Activated B cell treated with CpG ODN at 0.5 μM for 24 hours (primary cell): Measurements from ENCODE around the gene SIRT4. TPM values are rescaled to one million over a fixed set of nuclear protein-coding genes. Genes with fewer than 3 reads are reported as not detected.
A peak's percentile ranks its signal among the peaks of the same experiment; 100 is the strongest.

ENCODE experiments used
- ATAC-seq: fragments of 200-7000 bp; cut with Tn5 transposase; one replicate; pipeline ENCODE4 v1.10.0; 2021; ENCODE audit warnings: low read depth, mild to moderate bottlenecking, moderate library complexity
- CTCF ChIA-PET: fragments of 350-600 bp; sonication (Branson Sonifier 250); formaldehyde crosslinking; loops from one replicate; lab custom pipeline; 2021; ENCODE audit warnings: antibody characterized with exemption; lab: Charles Lee
- POLR2A ChIA-PET: fragments of 350-600 bp; sonication (Branson Sonifier 250); formaldehyde crosslinking; loops from one replicate; lab custom pipeline; 2021; ENCODE audit warnings: antibody characterized with exemption; lab: Charles Lee
- DNase-seq: peaks from one replicate; pipeline ENCODE4 v3.0.0; 2022
- H3K27ac Mint-ChIP-seq: one replicate; pipeline ENCODE4 v1.8.0; 2020; ENCODE audit warnings: mixed read lengths
- H3K27me3 Mint-ChIP-seq: one replicate; pipeline ENCODE4 v1.8.0; 2021; ENCODE audit warnings: mixed read lengths
- H3K36me3 Mint-ChIP-seq: one replicate; pipeline ENCODE4 v1.8.0; 2021; ENCODE audit warnings: low read depth, mixed read lengths
- H3K4me1 Mint-ChIP-seq: one replicate; pipeline ENCODE4 v1.8.0; 2021; ENCODE audit warnings: mixed read lengths
- H3K4me3 Mint-ChIP-seq: one replicate; pipeline ENCODE4 v1.8.0; 2020; ENCODE audit warnings: mild to moderate bottlenecking, mixed read lengths
- H3K9me3 Mint-ChIP-seq: one replicate; pipeline ENCODE4 v1.8.0; 2020; ENCODE audit warnings: mixed read lengths
- intact Hi-C: fragments of 100-400 bp; cut with micrococcal nuclease; formaldehyde crosslinking; loops from one replicate; pipeline ENCODE4 v1.15.1; 2024
- total RNA-seq: library from RNA; stranded (reverse); gene quantifications from 2 replicates; pipeline ENCODE4 v1.2.3, GENCODE V29; 2022
- TF ChIP-seq, protein P1 (sequence below): fragments of 200-600 bp; IDR thresholded peaks from one replicate; pipeline ENCODE4 v1.8.0; 2022; ENCODE audit warnings: antibody characterized with exemption, mild to moderate bottlenecking

SIRT4 gene
- total RNA-seq, 1 donor from 2014 or later = 1.6 TPM

- Mint-ChIP-seq H3K4me3 (no peak overlapping the region), H3K9me3 (no peaks in the 10 kb centered on the region), H3K27me3 (peaks cover 9% of the 10 kb centered on the region), H3K4me1 (peaks cover 7% of the 10 kb centered on the region), H3K36me3 (no peaks in the 10 kb centered on the region), H3K27ac (no peak overlapping the region)
- CTCF ChIA-PET = interaction anchor here (0.6 kb wide), 1 partner anchor 97 kb away, joined by 3 read pairs; no protein-coding TSS in a partner anchor
- intact Hi-C loops = loop anchor here (2.0 kb wide), 1 partner anchor 107 kb away; no protein-coding TSS in a partner anchor
- TF ChIP-seq, protein P1, sequence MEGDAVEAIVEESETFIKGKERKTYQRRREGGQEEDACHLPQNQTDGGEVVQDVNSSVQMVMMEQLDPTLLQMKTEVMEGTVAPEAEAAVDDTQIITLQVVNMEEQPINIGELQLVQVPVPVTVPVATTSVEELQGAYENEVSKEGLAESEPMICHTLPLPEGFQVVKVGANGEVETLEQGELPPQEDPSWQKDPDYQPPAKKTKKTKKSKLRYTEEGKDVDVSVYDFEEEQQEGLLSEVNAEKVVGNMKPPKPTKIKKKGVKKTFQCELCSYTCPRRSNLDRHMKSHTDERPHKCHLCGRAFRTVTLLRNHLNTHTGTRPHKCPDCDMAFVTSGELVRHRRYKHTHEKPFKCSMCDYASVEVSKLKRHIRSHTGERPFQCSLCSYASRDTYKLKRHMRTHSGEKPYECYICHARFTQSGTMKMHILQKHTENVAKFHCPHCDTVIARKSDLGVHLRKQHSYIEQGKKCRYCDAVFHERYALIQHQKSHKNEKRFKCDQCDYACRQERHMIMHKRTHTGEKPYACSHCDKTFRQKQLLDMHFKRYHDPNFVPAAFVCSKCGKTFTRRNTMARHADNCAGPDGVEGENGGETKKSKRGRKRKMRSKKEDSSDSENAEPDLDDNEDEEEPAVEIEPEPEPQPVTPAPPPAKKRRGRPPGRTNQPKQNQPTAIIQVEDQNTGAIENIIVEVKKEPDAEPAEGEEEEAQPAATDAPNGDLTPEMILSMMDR = no peak
- DNase-seq (no peak), ATAC-seq (no peak)
- POLR2A ChIA-PET = no interaction called here
Observed at GRCh38 chr12:120323772-120324171, 21.7 kb downstream of the SIRT4 start.

GRCh38 chr12:120324841-120325417 lies 22.8 kb downstream of the SIRT4 start:
- TF ChIP-seq, protein P1 = no peak
- DNase-seq (no peak), ATAC-seq (no peak)
- intact Hi-C loops = loop anchor here (1.0 to 2.0 kb wide), 4 partner anchors 97 to 171 kb away; partner anchors contain the start of gene DYNLL1
- no peak overlapping the region for H3K27ac Mint-ChIP-seq
- no peaks in the 10 kb centered on the region for H3K9me3 Mint-ChIP-seq
- peak overlapping the region; percentile 83 for H3K4me3 Mint-ChIP-seq
- no peaks in the 10 kb centered on the region for H3K36me3 Mint-ChIP-seq
- H3K4me1 Mint-ChIP-seq = peaks cover 7% of the 10 kb centered on the region
- H3K27me3 Mint-ChIP-seq = peaks cover 9% of the 10 kb centered on the region
- ChIA-PET CTCF (interaction anchor here (1.3 kb wide), 1 partner anchor 97 kb away, joined by 4 read pairs; no protein-coding TSS in a partner anchor), POLR2A (no interaction called here)

DNA sequence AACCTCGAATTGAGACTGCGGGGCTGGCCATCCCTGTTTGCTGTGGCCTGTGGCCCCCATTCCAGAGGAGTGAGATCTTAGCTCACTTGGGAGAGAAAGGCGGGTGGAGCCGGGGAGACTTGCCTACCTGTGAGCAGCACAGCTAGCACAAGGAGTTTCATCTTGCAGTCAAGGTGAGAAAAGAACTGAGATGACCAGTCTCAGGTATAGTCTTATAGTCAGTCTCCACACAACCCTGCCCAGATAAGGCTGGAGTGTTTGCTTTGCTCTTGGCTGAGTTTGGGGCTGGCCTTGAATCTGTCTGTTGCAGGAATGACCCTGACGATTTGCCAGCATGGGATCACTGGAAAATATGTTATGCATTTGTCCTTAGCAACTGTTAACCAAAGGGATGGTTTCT lies 25.5 kb downstream of the SIRT4 start, which contains the start of gene PLA2G1B:
Gene PLA2G1B (minus strand): TSS at position 187 of the 400 bp plus-strand sequence. CDS start 26 bp downstream, at position 161.
- H3K27ac Mint-ChIP-seq = no peak within 1 kb of the TSS
- intact Hi-C loops = no loop called here
- TF ChIP-seq, protein P1 = no peak
- ATAC-seq = no peak
- no peak within 1 kb of the TSS for H3K4me3 Mint-ChIP-seq
- DNase-seq = no peak
- no peaks in the 10 kb centered on the region for H3K36me3 Mint-ChIP-seq
- ChIA-PET CTCF (no interaction called here), POLR2A (interaction anchor here (1.2 kb wide), 1 partner anchor 36 kb away, joined by 5 read pairs; the partner anchor contains the start of gene RNU4-2)
- no peaks in the 10 kb centered on the region for H3K9me3 Mint-ChIP-seq
- H3K27me3 Mint-ChIP-seq = peaks cover 10% of the 10 kb centered on the region
- H3K4me1 Mint-ChIP-seq = peaks cover 7% of the 10 kb centered on the region

DNA sequence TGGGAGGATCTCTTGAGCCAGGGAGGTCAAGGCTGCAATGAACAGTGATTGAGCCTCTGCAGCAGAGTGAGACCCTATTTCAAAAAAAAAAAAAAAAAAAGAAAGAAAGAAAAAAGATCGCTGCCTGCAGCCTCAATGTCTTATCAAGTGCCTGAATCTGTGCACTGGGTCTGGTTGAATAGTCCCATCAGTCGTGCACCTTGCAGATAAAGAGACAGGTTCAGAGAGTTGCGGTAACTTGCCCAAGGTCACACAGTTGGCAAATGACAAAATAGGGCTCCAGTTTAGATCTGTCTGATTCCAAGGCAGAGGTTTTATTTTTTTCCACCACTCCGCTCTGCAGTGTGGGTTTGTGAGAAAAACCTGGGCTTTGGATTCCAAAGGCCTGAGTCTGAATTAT lies 26.1 kb downstream of the SIRT4 start:
- CTCF ChIA-PET = no interaction called here
- TF ChIP-seq, protein P1 = no peak
- Mint-ChIP-seq H3K4me1 (peaks cover 7% of the 10 kb centered on the region), H3K27me3 (peaks cover 10% of the 10 kb centered on the region), H3K4me3 (no peak overlapping the region), H3K27ac (no peak overlapping the region), H3K36me3 (no peaks in the 10 kb centered on the region), H3K9me3 (no peaks in the 10 kb centered on the region)
- DNase-seq (no peak), ATAC-seq (no peak)
- intact Hi-C loops = no loop called here
- POLR2A ChIA-PET = interaction anchor here (0.8 kb wide), 1 partner anchor 1750 kb away, joined by 3 read pairs; the partner anchor contains the start of gene MLXIP

DNA sequence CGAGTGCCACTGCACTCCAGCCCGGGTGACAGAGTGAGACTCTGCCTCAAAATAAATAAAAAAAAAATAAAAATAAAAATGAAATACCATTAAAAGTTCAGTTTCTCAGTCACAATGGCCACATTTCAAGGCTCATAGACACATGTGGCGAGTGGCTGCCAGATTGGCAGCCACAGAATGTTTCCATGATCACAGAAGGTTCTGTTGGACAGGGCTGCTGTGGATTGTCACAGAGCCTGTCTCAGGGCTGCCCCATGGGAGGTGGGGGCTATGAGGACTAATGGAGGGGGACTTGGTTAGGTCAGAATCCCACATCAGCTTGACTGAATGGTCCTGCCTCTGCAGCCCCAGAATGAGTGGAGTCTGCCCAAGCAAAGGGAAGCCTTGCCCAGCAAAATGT lies 29.3 kb downstream of the SIRT4 start:
- H3K27ac Mint-ChIP-seq = no peak overlapping the region
- no peak for DNase-seq
- CTCF ChIA-PET = no interaction called here
- POLR2A ChIA-PET = no interaction called here
- no peak for ATAC-seq
- peaks cover 4% of the 10 kb centered on the region for H3K9me3 Mint-ChIP-seq
- TF ChIP-seq, protein P1 = no peak
- no peak overlapping the region for H3K4me3 Mint-ChIP-seq
- H3K27me3 Mint-ChIP-seq = peaks cover 7% of the 10 kb centered on the region
- peaks cover 3% of the 10 kb centered on the region for H3K4me1 Mint-ChIP-seq
- intact Hi-C loops = no loop called here
- H3K36me3 Mint-ChIP-seq = no peaks in the 10 kb centered on the region
